Endothelial cell of umbilical vein (primary cell): Measurements from ENCODE around the gene UTP18. TPM values are rescaled to one million over a fixed set of nuclear protein-coding genes. Genes with fewer than 3 reads are reported as not detected.

Source experiments
- BruUV-seq: library from RNA; stranded (reverse); fragments of 400-500 nt; replicated peaks from 2 replicates; lab custom pipeline; 2021; lab: Mats Ljungman, UMichigan
- CTCF ChIA-PET: fragments of 300-600, 350-600 bp; sonication (Branson Sonifier 250); formaldehyde crosslinking; loops from one replicate; lab custom pipeline; 2021; ENCODE audit warnings: antibody characterized with exemption, inconsistent platforms; lab: Charles Lee
- POLR2A ChIA-PET: fragments of 300-600, 350-600 bp; sonication (Branson Sonifier 250); formaldehyde crosslinking; loops from one replicate; lab custom pipeline; 2021; ENCODE audit warnings: antibody characterized with exemption, inconsistent platforms; lab: Charles Lee
- DNase-seq: peaks from one replicate; pipeline ENCODE4 v3.0.0-alpha.2; 2011; ENCODE audit warnings: low read depth, low spot score
- FAIRE-seq: peaks from 2 replicates; lab custom pipeline; 2011; peaks lifted over from hg19 to GRCh38; lab: Jason Lieb, UNC
- H2AFZ ChIP-seq: 2 replicates; pipeline ENCODE4 v1.6.0; 2012; ENCODE audit warnings: low read depth, low read length, control low read depth, inconsistent platforms
- H3K27ac ChIP-seq: 2 replicates; pipeline ENCODE4 v1.5.1; 2011; ENCODE audit warnings: low read depth, mild to moderate bottlenecking, control low read depth, low read length, moderate library complexity; ENCODE audit not compliant: insufficient read depth
- H3K27me3 ChIP-seq, 2 experiments: 2 replicates each; pipeline versions ENCODE4 v1.6.0 to v1.6.1; 2011; ENCODE audit warnings: low read length in 2 of 2, mixed read lengths in 1 of 2; ENCODE audit not compliant: control insufficient read depth in 2 of 2, insufficient read depth in 2 of 2
- H3K36me3 ChIP-seq, 2 experiments: 2 replicates in 1 of 2; 3 replicates in 1 of 2; pipeline ENCODE4 v1.5.1; 2011; ENCODE audit warnings: low read length in 2 of 2, mild to moderate bottlenecking in 1 of 2, moderate library complexity in 1 of 2; ENCODE audit not compliant: control insufficient read depth in 2 of 2, insufficient read depth in 2 of 2; ENCODE audit errors: extremely low read depth in 1 of 2
- H3K4me1 ChIP-seq: 3 replicates; pipeline ENCODE4 v1.5.1; 2011; ENCODE audit warnings: mild to moderate bottlenecking, low read length; ENCODE audit not compliant: control insufficient read depth, insufficient read depth; ENCODE audit errors: extremely low read depth
- H3K4me2 ChIP-seq: 2 replicates; pipeline ENCODE4 v1.6.1; 2011; ENCODE audit warnings: low read length, control low read depth, mixed read lengths; ENCODE audit not compliant: insufficient read depth
- H3K4me3 ChIP-seq, 3 experiments: fragments of 200-600 bp in 1 of 3; sonication (generic), shearing (Covaris generic) in 1 of 3; replicated peaks in 1 of 3; 2 replicates each; pipeline ENCODE4 v1.5.1; 2011 to 2016; ENCODE audit warnings: control low read depth in 3 of 3, low read length in 3 of 3, mild to moderate bottlenecking in 2 of 3, inconsistent platforms in 1 of 3, low read depth in 1 of 3, moderate library complexity in 1 of 3; ENCODE audit not compliant: insufficient read depth in 1 of 3
- H3K79me2 ChIP-seq: 2 replicates; pipeline ENCODE4 v1.6.0; 2012; ENCODE audit warnings: low read length, inconsistent platforms; ENCODE audit not compliant: control insufficient read depth, insufficient read depth
- H3K9ac ChIP-seq: replicated peaks from 2 replicates; pipeline ENCODE3; 2011; ENCODE audit warnings: low read length, control low read depth; ENCODE audit not compliant: insufficient read depth; ENCODE audit errors: extremely low read depth
- H3K9me1 ChIP-seq: replicated peaks from 3 replicates; pipeline ENCODE4 v1.6.0; 2011; ENCODE audit warnings: mild to moderate bottlenecking, low read length; ENCODE audit not compliant: control insufficient read depth, insufficient read depth; ENCODE audit errors: extremely low read depth
- H3K9me3 ChIP-seq: replicated peaks from 2 replicates; pipeline ENCODE4 v1.5.1; 2012; ENCODE audit warnings: low read length, inconsistent platforms; ENCODE audit not compliant: control insufficient read depth, insufficient read depth
- H4K20me1 ChIP-seq: replicated peaks from 2 replicates; pipeline ENCODE3; 2011; ENCODE audit warnings: mild to moderate bottlenecking, low read length; ENCODE audit not compliant: control insufficient read depth, insufficient read depth; ENCODE audit errors: extremely low read depth
- CTCF ChIP-seq, 2 donors: IDR thresholded peaks; 1 replicate in 1 of 2; 2 replicates in 1 of 2; pipeline ENCODE4 v1.5.1; 2011; ENCODE audit warnings: low read length in 2 of 2, mild to moderate bottlenecking in 2 of 2, moderate library complexity in 2 of 2, control low read depth in 1 of 2, inconsistent platforms in 1 of 2, low read depth in 1 of 2; ENCODE audit not compliant: insufficient read depth in 1 of 2; ENCODE audit errors: extremely low read depth in 1 of 2
- EZH2 ChIP-seq: IDR thresholded peaks from 2 replicates; pipeline ENCODE4 v1.6.1; 2012; ENCODE audit warnings: borderline replicate concordance, low read depth, mild to moderate bottlenecking, moderate library complexity, low read length, inconsistent platforms; ENCODE audit not compliant: severe bottlenecking
- FOS ChIP-seq: IDR thresholded peaks from 2 replicates; pipeline ENCODE4 v1.6.1; 2011; ENCODE audit warnings: mild to moderate bottlenecking, low read length, moderate library complexity, borderline replicate concordance; ENCODE audit not compliant: insufficient read depth
- GATA2 ChIP-seq: IDR thresholded peaks from 2 replicates; pipeline ENCODE4 v1.7.0; 2011; ENCODE audit warnings: low read depth, mild to moderate bottlenecking, moderate library complexity, mixed read lengths, low read length; ENCODE audit not compliant: insufficient read length, insufficient read depth
- JUN ChIP-seq: IDR thresholded peaks from 2 replicates; pipeline ENCODE4 v1.6.1; 2011; ENCODE audit warnings: borderline replicate concordance, low read depth; ENCODE audit not compliant: insufficient read length, insufficient read depth
- MAX ChIP-seq: IDR thresholded peaks from 2 replicates; pipeline ENCODE4 v1.6.1; 2011; ENCODE audit not compliant: insufficient read depth, insufficient read length
- MYC ChIP-seq: IDR thresholded peaks from one replicate; pipeline ENCODE4 v1.6.1; 2011; ENCODE audit warnings: mild to moderate bottlenecking, low read depth, low read length
- POLR2A ChIP-seq: IDR thresholded peaks from 2 replicates; pipeline ENCODE4 v1.6.1; 2012; ENCODE audit warnings: low read depth, mild to moderate bottlenecking, control low read depth, low read length
- POLR2AphosphoS5 ChIP-seq: IDR thresholded peaks from 2 replicates; pipeline ENCODE4 v1.6.1; 2012; ENCODE audit warnings: low read depth, mild to moderate bottlenecking, control low read depth, low read length, moderate library complexity; ENCODE audit not compliant: insufficient read depth
- dilution Hi-C: fragments of 300-500 bp; cut with MboI; formaldehyde crosslinking; loops from one replicate; pipeline ENCODE4 v1.15.0; 2019; ENCODE audit warnings: low sequenced_read_pairs; ENCODE audit not compliant: extremely low pct_ligation_motif_present
- intact Hi-C: fragments of 100-400 bp; cut with micrococcal nuclease; formaldehyde crosslinking; loops from one replicate; pipeline ENCODE4 v1.10.0; 2022
- polyA plus RNA-seq, 4 experiments: library from polyadenylated mRNA; depleted of rRNA in 3 of 4; stranded (reverse) in 3 of 4; unstranded in 1 of 4; fragments of >200 nt; gene quantifications; 2 replicates each; pipeline versions ENCODE4 v1.2.1 to v1.2.3, GENCODE V29; 2011 to 2012; ENCODE audit warnings: missing spikeins in 1 of 4
- total RNA-seq: library from RNA; stranded (reverse); gene quantifications from 2 replicates; pipeline ENCODE4 v1.2.3, GENCODE V29; 2021

The UTP18 gene
- total and polyA plus RNA-seq, 2 donors (not counting 3 experiments of a cell fraction or from before 2014, with no cell fraction given) = 9.1 to 29.3 TPM

- Histone ChIP-seq H3K9me3 (no peaks in the 10 kb centered on the region), H3K9me1 (no peaks in the 10 kb centered on the region), H3K27ac (no peak overlapping the region), H3K4me2 (no peak overlapping the region), H3K36me3 (no peaks in the 10 kb centered on the region), H3K4me3 (no peak overlapping the region), H3K27me3 (peaks cover 0 to 6% of the 10 kb centered on the region in 2 experiments), H3K4me1 (no peaks in the 10 kb centered on the region), H2AFZ (no peak overlapping the region), H3K79me2 (no peaks in the 10 kb centered on the region), H4K20me1 (no peaks in the 10 kb centered on the region), H3K9ac (no peak overlapping the region)
- TF ChIP-seq FOS = no peak
- TF ChIP-seq MAX = no peak
- TF ChIP-seq POLR2AphosphoS5 = no peak
- TF ChIP-seq JUN = no peak
- TF ChIP-seq POLR2A = no peak
- TF ChIP-seq GATA2 = no peak
- TF ChIP-seq CTCF (IDR thresholded peaks at IDR 0.05; ENCODE audit: extremely low read depth in 1 of 2, insufficient read depth in 1 of 2, low read depth in 1 of 2, low read length in 2 of 2) = no peak
- no peak for TF ChIP-seq MYC
- no peak for TF ChIP-seq EZH2
- BruUV-seq = no TSS peak
- CTCF ChIA-PET = no interaction called here
- intact Hi-C loops (no loop called here), dilution Hi-C loops (no loop called here)
- POLR2A ChIA-PET = no interaction called here
- no peak for DNase-seq
- no peak for FAIRE-seq
Measured at GRCh38 chr17:51346218-51346982, 86.1 kb downstream of the UTP18 start.

Other genes starting within 250 kb of the UTP18 start
- gene SPAG9, start 139.7 kb upstream of the UTP18 start, total RNA-seq = 73.5 and 75.0 TPM in 2 replicates
- gene SPAG9, start 139.7 kb upstream of the UTP18 start, polyA plus RNA-seq = 13.1 and 16.5 TPM in 2 replicates
- 214 and 215 TPM in 2 replicates for gene NME1, start 107.0 kb upstream of the UTP18 start, total RNA-seq
- gene NME1, start 107.0 kb upstream of the UTP18 start, polyA plus RNA-seq = 266 and 326 TPM in 2 replicates
- gene NME2, start 94.1 kb upstream of the UTP18 start, total RNA-seq = 555 and 565 TPM in 2 replicates
- 677 and 833 TPM in 2 replicates for gene NME2, start 94.1 kb upstream of the UTP18 start, polyA plus RNA-seq
- 10.9 and 14.0 TPM in 2 replicates for gene MBTD1, start 497 bp upstream of the UTP18 start, total RNA-seq
- 3.5 and 4.8 TPM in 2 replicates for gene MBTD1, start 497 bp upstream of the UTP18 start, polyA plus RNA-seq